NCI-H1417 treated with DMSO at 0.1 percent for 48 hours (cell line): ENCODE data around the gene CHD5.

Source experiments
- DNase-seq: peaks from one replicate; lab custom pipeline; 2025; lab: John Stamatoyannopoulos, UW

Gene CHD5

DNA sequence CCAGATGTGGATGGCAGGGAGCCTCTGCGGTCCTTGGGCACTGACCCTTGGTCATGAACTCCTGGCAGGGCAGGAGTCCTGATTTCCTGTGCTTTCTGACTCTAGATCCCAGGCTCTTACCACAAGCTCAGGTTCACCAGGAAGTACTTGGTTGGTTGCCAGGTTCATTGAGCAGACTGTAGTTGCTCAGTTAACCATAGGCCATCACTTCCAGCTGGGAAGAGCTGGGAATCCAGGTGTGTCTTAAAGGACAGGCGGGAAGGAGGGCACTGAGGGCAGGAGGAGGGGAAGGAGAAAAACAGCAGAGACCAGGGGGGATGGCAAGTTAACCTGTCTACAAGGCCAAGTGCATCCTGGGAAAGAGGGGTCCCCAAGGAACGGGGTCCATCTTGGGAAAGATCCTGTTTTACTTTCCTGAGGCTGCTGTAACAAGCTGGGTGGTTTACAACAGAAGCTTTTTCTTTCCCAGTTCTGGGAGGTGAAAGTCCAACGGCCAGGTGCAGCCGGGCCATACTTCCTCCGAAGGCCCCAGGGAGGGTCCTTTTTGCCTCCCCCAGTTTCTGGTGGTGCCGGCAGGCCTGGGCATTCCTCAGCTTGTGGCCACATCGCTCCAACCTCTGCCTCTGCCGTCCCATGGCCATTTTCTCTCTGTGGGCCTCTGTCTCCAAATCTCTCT lies 122.8 kb downstream of the CHD5 start:
- DNase-seq: no peak

DNA sequence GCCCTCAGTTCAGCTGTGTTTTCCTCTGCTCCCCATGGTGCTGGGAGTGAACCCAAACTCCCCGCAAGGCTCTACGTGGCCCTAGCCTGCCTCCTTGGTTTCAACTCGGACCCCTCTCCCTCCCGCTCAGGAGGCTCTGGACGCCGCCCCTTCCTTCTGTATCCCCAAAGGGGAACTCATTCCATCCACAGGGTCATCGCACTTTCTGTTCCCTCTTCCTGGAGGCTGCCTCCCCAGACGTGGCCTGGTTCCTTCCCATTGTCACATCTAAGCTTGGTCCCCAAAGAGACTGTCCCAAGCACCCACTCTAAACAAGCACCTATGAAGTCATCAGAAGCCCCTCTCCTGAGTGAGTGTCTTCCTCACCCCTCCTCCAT lies 123.6 kb downstream of the CHD5 start:
- DNase-seq: no peak

DNA sequence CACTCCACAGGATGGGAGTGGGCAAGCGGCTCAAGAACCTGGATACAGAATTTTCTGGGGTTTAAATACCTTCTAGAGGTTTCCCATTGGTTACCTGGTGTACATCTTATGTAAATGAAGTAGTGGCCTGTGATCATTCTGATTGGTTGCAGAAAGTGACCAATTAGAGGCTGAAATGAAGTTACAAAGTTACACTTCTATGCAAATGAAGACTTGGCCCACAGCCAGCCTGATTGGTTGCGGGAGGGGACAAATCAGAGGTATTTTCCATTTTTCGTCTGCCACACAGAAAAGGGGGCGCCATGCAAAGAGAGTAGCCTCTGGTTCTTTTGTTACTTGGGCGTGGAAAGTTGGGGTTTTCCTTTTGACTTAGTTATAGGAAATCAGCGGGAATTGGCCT lies 125.5 kb downstream of the CHD5 start:
- no peak for DNase-seq

DNA sequence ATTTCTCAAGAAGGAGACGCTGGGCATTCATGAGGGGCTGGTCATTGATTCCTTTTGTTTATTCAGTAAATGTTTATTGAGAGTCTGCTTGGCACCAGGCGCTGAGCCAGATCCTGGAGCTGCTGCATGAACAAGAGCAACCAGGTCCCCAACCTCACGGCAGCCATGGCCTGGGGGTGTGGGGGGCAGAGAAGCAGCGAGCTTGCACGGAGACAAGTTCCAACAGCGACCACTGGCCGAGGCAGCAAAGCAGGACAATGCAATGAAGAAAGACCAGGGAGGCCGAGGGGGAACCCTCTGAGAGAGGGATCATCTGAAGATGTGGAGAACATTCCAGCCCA lies 126.9 kb downstream of the CHD5 start:
- DNase-seq: no peak

DNA sequence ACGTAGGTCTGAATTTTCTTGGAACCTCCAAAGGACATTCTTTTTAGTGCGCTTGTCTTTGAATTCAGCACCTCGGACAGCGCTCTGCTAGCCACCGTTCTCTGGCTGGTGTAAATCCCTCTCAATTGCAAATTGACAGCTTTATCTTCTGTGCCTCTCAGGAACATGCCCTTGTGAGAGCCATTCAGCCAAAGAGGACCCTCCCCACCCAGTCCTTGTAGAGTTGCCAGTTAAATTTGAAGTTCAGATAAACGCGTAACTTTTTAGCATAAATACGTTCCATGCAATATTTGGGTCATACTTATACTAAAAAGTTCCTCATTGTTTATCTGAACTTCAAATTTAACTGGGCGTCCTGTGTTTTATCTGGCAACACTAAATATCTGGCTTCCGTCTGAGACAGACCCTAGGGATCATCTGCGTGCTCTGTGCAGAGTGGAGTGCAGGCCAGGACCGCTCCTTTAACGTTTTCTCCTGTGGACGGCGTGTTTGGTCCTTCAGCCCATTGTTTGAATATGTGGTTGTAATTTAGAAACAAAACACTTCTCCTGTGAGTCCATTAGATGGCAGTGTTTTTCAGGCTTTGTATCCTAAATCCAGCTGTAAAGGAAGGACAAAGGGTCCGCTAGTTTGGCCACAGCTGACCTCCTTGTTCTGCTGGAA lies 127.4 kb downstream of the CHD5 start:
- DNase-seq: peak; percentile 21
